Mesenchymal stem cell (in vitro differentiated cells and primary cell): ENCODE data around the gene MRPS11.
"Not testable (repeated sequence)": the region's sequence is repeated elsewhere in the genome, so short reads cannot be mapped to it uniquely, and the experiment has no call there.

Experiments
- DNase-seq: peaks from one replicate; pipeline ENCODE4 v3.0.0-alpha.2; 2013
- H2AFZ ChIP-seq: one replicate; pipeline ENCODE4 v1.6.1; 2013; ENCODE audit warnings: low read depth, mild to moderate bottlenecking, control low read depth, inconsistent platforms, low read length, moderate library complexity
- H2AK5ac ChIP-seq: 2 replicates; pipeline ENCODE4 v1.6.1; 2013; ENCODE audit warnings: low read length, moderate library complexity, mild to moderate bottlenecking, inconsistent platforms; ENCODE audit not compliant: severe bottlenecking
- H2BK120ac ChIP-seq: one replicate; pipeline ENCODE4 v1.6.1; 2013; ENCODE audit warnings: low read depth, mild to moderate bottlenecking, inconsistent platforms, low read length, moderate library complexity
- H2BK12ac ChIP-seq, 2 experiments: one replicate each; pipeline ENCODE4 v1.6.1; 2013; ENCODE audit warnings: inconsistent platforms in 2 of 2, low read length in 2 of 2, mild to moderate bottlenecking in 2 of 2, moderate library complexity in 2 of 2, control low read depth in 1 of 2
- H2BK15ac ChIP-seq: one replicate; pipeline ENCODE4 v1.6.1; 2013; ENCODE audit warnings: mild to moderate bottlenecking, low read depth, inconsistent platforms; ENCODE audit not compliant: poor library complexity, severe bottlenecking
- H2BK5ac ChIP-seq: 2 replicates; pipeline ENCODE4 v1.6.1; 2013; ENCODE audit warnings: low read depth, mild to moderate bottlenecking, low read length, control low read depth, inconsistent platforms; ENCODE audit not compliant: poor library complexity, severe bottlenecking
- H3K14ac ChIP-seq, 2 experiments: one replicate each; pipeline ENCODE4 v1.6.1; 2013; ENCODE audit warnings: inconsistent platforms in 2 of 2, low read length in 2 of 2, control low read depth in 1 of 2, mild to moderate bottlenecking in 1 of 2, moderate library complexity in 1 of 2
- H3K18ac ChIP-seq, 2 experiments: one replicate each; pipeline ENCODE4 v1.6.1; 2013; ENCODE audit warnings: inconsistent platforms in 2 of 2, low read length in 2 of 2, control low read depth in 1 of 2, low read depth in 1 of 2, mild to moderate bottlenecking in 1 of 2
- H3K23ac ChIP-seq, 2 experiments: one replicate each; pipeline ENCODE4 v1.6.1; 2013; ENCODE audit warnings: inconsistent platforms in 2 of 2, low read length in 2 of 2, mild to moderate bottlenecking in 2 of 2, moderate library complexity in 2 of 2, control low read depth in 1 of 2
- H3K27ac ChIP-seq: 2 replicates; pipeline ENCODE4 v1.5.1; 2013; ENCODE audit warnings: mild to moderate bottlenecking, moderate library complexity, low read length, control low read depth, inconsistent platforms; ENCODE audit not compliant: poor library complexity, severe bottlenecking
- H3K27me3 ChIP-seq, 2 experiments: 2 replicates each; pipeline versions ENCODE4 v1.6.1 to v1.7.0; 2013; ENCODE audit warnings: low read length in 2 of 2, mild to moderate bottlenecking in 2 of 2, moderate library complexity in 2 of 2, control low read depth in 1 of 2, inconsistent platforms in 1 of 2; ENCODE audit not compliant: control insufficient read depth in 1 of 2, insufficient read depth in 1 of 2
- H3K36me3 ChIP-seq, 2 experiments: 2 replicates each; pipeline versions ENCODE4 v1.6.1 to v1.7.0; 2013; ENCODE audit warnings: low read length in 2 of 2, control low read depth in 1 of 2, inconsistent platforms in 1 of 2, low read depth in 1 of 2, mild to moderate bottlenecking in 1 of 2; ENCODE audit not compliant: insufficient read depth in 2 of 2, control insufficient read depth in 1 of 2
- H3K4ac ChIP-seq, 2 experiments: one replicate each; pipeline ENCODE4 v1.6.1; 2013; ENCODE audit warnings: inconsistent platforms in 2 of 2, low read length in 2 of 2, mild to moderate bottlenecking in 2 of 2, moderate library complexity in 2 of 2, control low read depth in 1 of 2, low read depth in 1 of 2
- H3K4me1 ChIP-seq: 2 replicates; pipeline ENCODE4 v1.6.1; 2013; ENCODE audit warnings: low read depth, low read length, control low read depth; ENCODE audit not compliant: control insufficient read depth, insufficient read depth
- H3K4me2 ChIP-seq: 2 replicates; pipeline ENCODE4 v1.6.1; 2013; ENCODE audit warnings: low read length, mild to moderate bottlenecking, inconsistent platforms; ENCODE audit not compliant: poor library complexity, severe bottlenecking
- H3K4me3 ChIP-seq, 2 experiments: 2 replicates each; pipeline versions ENCODE4 v1.5.1 to v1.7.0; 2013; ENCODE audit warnings: low read length in 2 of 2, mild to moderate bottlenecking in 2 of 2, control low read depth in 1 of 2, low read depth in 1 of 2; ENCODE audit not compliant: insufficient read depth in 1 of 2
- H3K79me1 ChIP-seq: replicated peaks from 2 replicates; pipeline ENCODE4 v1.6.1; 2013; ENCODE audit warnings: mild to moderate bottlenecking, control low read depth, low read length, inconsistent platforms; ENCODE audit not compliant: poor library complexity, severe bottlenecking
- H3K9ac ChIP-seq: 2 replicates; pipeline ENCODE4 v1.7.0; 2013; ENCODE audit warnings: mild to moderate bottlenecking, low read length, moderate library complexity
- H3K9me3 ChIP-seq: 2 replicates; pipeline ENCODE4 v1.7.0; 2013; ENCODE audit warnings: mild to moderate bottlenecking, low read length; ENCODE audit not compliant: control insufficient read depth
- H4K8ac ChIP-seq: one replicate; pipeline ENCODE4 v1.6.1; 2013; ENCODE audit warnings: inconsistent platforms, mild to moderate bottlenecking, low read length, moderate library complexity
- H4K91ac ChIP-seq: one replicate; pipeline ENCODE4 v1.6.1; 2013; ENCODE audit warnings: mild to moderate bottlenecking, low read length, inconsistent platforms
- WGBS: methylation state at CpG from one replicate; pipeline ENCODE4 v1.1.7; 2013; ENCODE audit warnings: mixed read lengths; 5-methylcytosine and 5-hydroxymethylcytosine counted together

The MRPS11 gene

GRCh38 chr15:88512601-88513000, 45.1 kb downstream of the MRPS11 start:
- H3K27me3 ChIP-seq: no peaks in the 10 kb centered on the region
- no peak overlapping the region for H2AK5ac ChIP-seq

GRCh38 chr15:88513195-88513594, 45.7 kb downstream of the MRPS11 start:
- no peak overlapping the region for H2AFZ ChIP-seq
- no peak overlapping the region for H2BK12ac ChIP-seq
- no peak overlapping the region for H4K8ac ChIP-seq
- no peak overlapping the region for H2BK120ac ChIP-seq
- no peak overlapping the region for H3K9ac ChIP-seq
- no peaks in the 10 kb centered on the region for H3K9me3 ChIP-seq
- H3K4me2 ChIP-seq: no peak overlapping the region
- H3K4me3 ChIP-seq: no peak overlapping the region
- H2BK15ac ChIP-seq: no peak overlapping the region
- H3K36me3 ChIP-seq: peaks cover 12 to 53% of the 10 kb centered on the region in 2 experiments
- no peak overlapping the region for H2BK5ac ChIP-seq
- no peak overlapping the region for H3K23ac ChIP-seq
- peak; percentile 67 for DNase-seq
- H3K79me1 ChIP-seq: no peaks in the 10 kb centered on the region
- no peak overlapping the region for H3K4ac ChIP-seq
- H3K14ac ChIP-seq: no peak overlapping the region
- no peaks in the 10 kb centered on the region for H3K4me1 ChIP-seq
- H3K27me3 ChIP-seq: no peaks in the 10 kb centered on the region
- no peak overlapping the region for H3K27ac ChIP-seq
- no peak overlapping the region for H2AK5ac ChIP-seq
- no peak overlapping the region for H4K91ac ChIP-seq
- H3K18ac ChIP-seq: no peak overlapping the region
- WGBS: no CpG with 5 or more reads among the region's 5 CpGs

More at GRCh38 chr15:88512601-88513000, 45.1 kb downstream of the MRPS11 start:
- no peak overlapping the region for H3K27ac ChIP-seq
- peak; percentile 61 for DNase-seq
- no peak overlapping the region for H4K8ac ChIP-seq
- no peak overlapping the region for H2BK5ac ChIP-seq
- no peaks in the 10 kb centered on the region for H3K79me1 ChIP-seq
- no peaks in the 10 kb centered on the region for H3K9me3 ChIP-seq
- H3K14ac ChIP-seq: no peak overlapping the region
- WGBS: 52% methylated on average over 3 of the region's 5 CpGs
- no peaks in the 10 kb centered on the region for H3K4me1 ChIP-seq
- peak overlapping the region in 1 of 2 experiments; percentile 43 for H3K18ac ChIP-seq
- H3K23ac ChIP-seq: no peak overlapping the region
- H3K4me2 ChIP-seq: no peak overlapping the region
- H4K91ac ChIP-seq: no peak overlapping the region
- peaks cover 12 to 57% of the 10 kb centered on the region in 2 experiments for H3K36me3 ChIP-seq
- peak overlapping the region; percentile 67 for H2BK15ac ChIP-seq
- H2BK120ac ChIP-seq: no peak overlapping the region
- no peak overlapping the region for H3K9ac ChIP-seq
- H3K4me3 ChIP-seq: no peak overlapping the region
- H2AFZ ChIP-seq: no peak overlapping the region
- H2BK12ac ChIP-seq: no peak overlapping the region
- H3K4ac ChIP-seq: no peak overlapping the region

- 92% methylated on average over 3 of the region's 3 CpGs for WGBS
- H3K4me3 ChIP-seq: no peak overlapping the region
Measured at GRCh38 chr15:88518903-88519302, 51.4 kb downstream of the MRPS11 start.

DNA sequence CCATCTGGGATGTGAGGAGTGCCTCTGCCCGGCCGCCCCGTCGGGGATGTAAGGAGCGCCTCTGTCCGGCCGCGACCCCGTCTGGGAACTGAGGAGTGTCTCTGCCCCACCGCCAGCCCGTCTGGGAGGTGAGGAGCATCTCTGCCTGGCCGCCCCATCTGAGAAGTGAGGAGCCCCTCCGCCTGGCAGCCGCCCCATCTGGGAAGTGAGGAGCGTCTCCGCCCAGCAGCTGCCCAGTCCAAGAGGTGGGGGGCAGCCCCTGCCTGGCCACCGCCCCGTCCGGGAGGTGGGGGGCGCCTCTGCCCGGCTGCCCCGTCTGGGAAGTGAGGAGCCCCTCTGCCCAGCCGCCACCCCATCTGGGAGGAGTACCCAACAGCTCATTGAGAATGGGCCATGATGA, 56.6 kb downstream of the MRPS11 start:
- not testable (repeated sequence) for H2BK5ac ChIP-seq, H3K4me3 ChIP-seq, H2AFZ ChIP-seq, H2BK12ac ChIP-seq, H2AK5ac ChIP-seq, H3K27me3 ChIP-seq, H2BK15ac ChIP-seq, H3K4me1 ChIP-seq, H3K79me1 ChIP-seq, H4K8ac ChIP-seq, DNase-seq, H3K9ac ChIP-seq, H3K18ac ChIP-seq, H4K91ac ChIP-seq, H3K14ac ChIP-seq, H3K4ac ChIP-seq, H3K27ac ChIP-seq, H3K23ac ChIP-seq, H3K9me3 ChIP-seq, H3K4me2 ChIP-seq, H2BK120ac ChIP-seq
- H3K36me3 ChIP-seq: peaks cover 3 to 28% of the 10 kb centered on the region in 2 experiments
- WGBS: 98% methylated on average over 21 of the region's 23 CpGs

More at GRCh38 chr15:88518903-88519302, 51.4 kb downstream of the MRPS11 start:
- Histone ChIP-seq H4K91ac (no peak overlapping the region), H3K36me3 (peaks cover under 1 to 9% of the 10 kb centered on the region in 2 experiments), H4K8ac (no peak overlapping the region), H2BK15ac (no peak overlapping the region), H3K9ac (no peak overlapping the region), H3K79me1 (no peaks in the 10 kb centered on the region), H3K4me1 (no peaks in the 10 kb centered on the region), H3K27me3 (no peaks in the 10 kb centered on the region), H2BK120ac (no peak overlapping the region), H3K18ac (no peak overlapping the region), H3K4me2 (no peak overlapping the region), H3K4ac (no peak overlapping the region), H3K27ac (no peak overlapping the region), H3K23ac (no peak overlapping the region), H2AFZ (no peak overlapping the region), H3K14ac (no peak overlapping the region), H2AK5ac (no peak overlapping the region), H2BK5ac (no peak overlapping the region), H3K9me3 (no peaks in the 10 kb centered on the region), H2BK12ac (no peak overlapping the region)
- no peak for DNase-seq
